Testis (tissue), 2 donors: Measurements from ENCODE around the gene SLC8B1.

ENCODE experiments used
- CTCF ChIP-seq, 3 experiments: fragments of 450-650 bp in 2 of 3; fragments of 200-600 bp in 1 of 3; sonication (generic) in 1 of 3; IDR thresholded peaks; one replicate each; pipeline ENCODE4 v1.5.1; 2016 to 2019; ENCODE audit warnings: antibody characterized with exemption in 3 of 3, mild to moderate bottlenecking in 2 of 3, moderate library complexity in 1 of 3
- POLR2A ChIP-seq: fragments of 450-650 bp; IDR thresholded peaks from one replicate; pipeline ENCODE4 v1.6.1; 2017; ENCODE audit warnings: antibody characterized with exemption, mild to moderate bottlenecking, moderate library complexity

- TF ChIP-seq POLR2A = no peak
- TF ChIP-seq CTCF (IDR thresholded peaks at IDR 0.05) = no peak
Measured at GRCh38 chr12:113254298-113254697, 80.6 kb downstream of the SLC8B1 start.
